ENCODE measurements around the gene CRYBG1. TPM values are rescaled to one million over a fixed set of nuclear protein-coding genes. Genes with fewer than 3 reads are reported as not detected.

Gene CRYBG1
- total and polyA plus RNA-seq, 8 donors: 2.3 to 9.2 (median 4.3) TPM

DNA sequence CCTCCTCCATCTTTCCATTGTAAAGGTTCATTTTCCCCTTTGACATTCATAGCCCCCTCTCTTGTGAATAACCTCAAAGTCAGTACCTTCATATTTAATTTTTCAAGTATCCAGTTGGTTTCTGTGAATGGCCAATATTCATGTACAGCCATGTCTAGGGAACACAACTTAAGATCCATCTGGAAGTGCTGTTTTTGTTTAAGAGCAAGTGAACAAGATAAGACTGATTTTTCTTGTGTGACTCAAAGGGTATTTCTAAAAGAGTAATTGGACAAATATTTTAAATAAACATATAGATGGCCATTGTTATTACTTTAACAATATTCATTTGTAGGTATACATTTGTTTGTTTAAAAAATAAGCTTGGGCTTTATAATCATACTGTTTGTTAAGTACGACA is 175.8 kb downstream of the CRYBG1 start:
- no peak for FAIRE-seq
- DNase-seq: no peak
- H3K4me1 ChIP-seq: no peaks in the 10 kb centered on the region
- no peak for ATAC-seq
- no peaks in the 10 kb centered on the region for H3K9me3 ChIP-seq
- 83 to 88% methylated on average over 1 of the region's 1 CpG for WGBS, 2 donors
- intact Hi-C loops (cut with DNase I): no loop called here
- no peak overlapping the region for H3K4me3 ChIP-seq
- no peaks in the 10 kb centered on the region for H3K36me3 ChIP-seq
- H3K27me3 ChIP-seq: no peaks in the 10 kb centered on the region
- TF ChIP-seq CTCF (IDR thresholded peaks at IDR 0.05): no peak
- H3K27ac ChIP-seq: no peak overlapping the region

GRCh38 chr6:106536851-106537250 is 176.3 kb downstream of the CRYBG1 start:
- FAIRE-seq: no peak
- H3K27ac ChIP-seq: no peak overlapping the region
- ATAC-seq: no peak
- no peaks in the 10 kb centered on the region for H3K4me1 ChIP-seq
- no peaks in the 10 kb centered on the region for H3K9me3 ChIP-seq
- intact Hi-C loops (cut with DNase I): no loop called here
- H3K4me3 ChIP-seq: no peak overlapping the region
- 70 to 87% methylated on average over 2 of the region's 2 CpGs for WGBS, 2 donors
- TF ChIP-seq CTCF (IDR thresholded peaks at IDR 0.05): no peak
- H3K27me3 ChIP-seq: no peaks in the 10 kb centered on the region
- H3K36me3 ChIP-seq: no peaks in the 10 kb centered on the region
- DNase-seq: no peak

DNA sequence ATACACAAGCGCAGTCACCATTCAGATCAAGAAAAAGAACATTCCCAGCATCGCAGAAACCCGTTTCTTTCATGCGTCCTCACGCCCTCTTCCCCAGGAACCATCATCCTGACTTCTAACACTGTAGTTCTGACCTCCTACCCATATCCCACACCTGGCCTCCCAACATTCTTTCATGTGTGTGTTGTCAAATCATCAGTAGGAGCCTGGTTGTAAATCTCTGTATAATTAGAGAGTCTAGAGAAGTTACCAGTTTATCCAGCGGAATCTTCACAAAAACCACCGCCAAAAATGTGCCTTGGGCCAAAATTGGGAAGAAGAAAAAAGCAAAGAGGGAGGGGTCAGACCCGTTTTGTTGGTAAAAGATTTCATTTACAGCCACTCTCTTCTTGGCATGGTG is 177.1 kb downstream of the CRYBG1 start:
- ATAC-seq: no peak
- no peak overlapping the region for H3K27ac ChIP-seq
- DNase-seq: no peak
- no peak overlapping the region for H3K4me3 ChIP-seq
- FAIRE-seq: no peak
- no peaks in the 10 kb centered on the region for H3K9me3 ChIP-seq
- 81 to 87% methylated on average over 8 of the region's 8 CpGs for WGBS, 2 donors
- intact Hi-C loops (cut with DNase I): no loop called here
- H3K36me3 ChIP-seq: no peaks in the 10 kb centered on the region
- H3K4me1 ChIP-seq: no peaks in the 10 kb centered on the region
- no peak for TF ChIP-seq CTCF (IDR thresholded peaks at IDR 0.05)
- no peaks in the 10 kb centered on the region for H3K27me3 ChIP-seq

DNA sequence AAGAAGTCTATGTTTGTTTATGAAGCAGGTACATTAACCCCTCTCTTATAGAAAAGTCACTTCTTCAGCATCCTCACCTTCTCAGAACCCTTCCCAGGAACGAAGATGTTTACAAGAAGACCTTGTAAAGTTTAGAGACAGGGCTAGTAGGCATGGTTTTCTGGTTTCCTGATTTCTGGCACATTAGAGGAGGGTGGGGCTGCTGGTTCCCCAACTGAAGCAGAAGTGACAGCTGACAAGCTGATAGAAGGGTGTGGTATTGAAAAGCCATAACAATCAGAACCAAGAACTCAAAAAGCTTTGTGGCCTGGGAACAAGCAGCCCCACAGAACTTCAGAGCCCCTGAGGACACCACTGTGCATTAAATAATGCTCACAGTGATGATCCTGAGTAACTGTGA is 177.6 kb downstream of the CRYBG1 start:
- H3K9me3 ChIP-seq: no peaks in the 10 kb centered on the region
- H3K4me1 ChIP-seq: no peaks in the 10 kb centered on the region
- FAIRE-seq: no peak
- H3K4me3 ChIP-seq: no peak overlapping the region
- no peak for DNase-seq
- no peaks in the 10 kb centered on the region for H3K36me3 ChIP-seq
- intact Hi-C loops (cut with DNase I): no loop called here
- TF ChIP-seq CTCF (IDR thresholded peaks at IDR 0.05): no peak
- no peak overlapping the region for H3K27ac ChIP-seq
- WGBS, 2 donors: 69 to 93% methylated on average over 1 of the region's 1 CpG
- ATAC-seq: peak in 1 of 4 donors; percentile 26
- H3K27me3 ChIP-seq: no peaks in the 10 kb centered on the region

DNA sequence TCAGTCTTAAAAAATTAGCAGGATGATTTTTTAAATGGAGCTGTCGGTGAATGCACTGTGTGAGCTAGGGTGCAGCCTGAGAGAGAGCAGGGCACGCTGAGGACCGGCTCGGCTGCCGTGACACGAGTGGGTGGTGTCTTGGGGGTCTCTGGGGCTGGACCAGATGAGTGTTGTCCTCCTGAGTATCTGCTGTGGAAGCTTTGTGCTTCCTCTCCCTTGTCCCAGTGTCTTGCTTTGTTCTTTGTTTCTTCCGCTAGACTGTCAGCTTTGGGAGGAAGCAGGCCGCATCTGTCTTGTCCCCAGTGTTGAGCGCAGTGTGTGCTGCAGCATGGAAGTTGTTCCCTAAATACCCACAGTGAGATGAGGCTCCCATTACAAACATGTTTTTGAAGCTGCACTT is 179.4 kb downstream of the CRYBG1 start:
- Histone ChIP-seq H3K9me3 (no peaks in the 10 kb centered on the region), H3K36me3 (no peaks in the 10 kb centered on the region), H3K27ac (no peak overlapping the region), H3K4me3 (no peak overlapping the region), H3K27me3 (no peaks in the 10 kb centered on the region), H3K4me1 (no peaks in the 10 kb centered on the region)
- intact Hi-C loops (cut with DNase I): no loop called here
- ATAC-seq: peak in 2 of 4 donors; percentile 30 to 45
- 85 to 91% methylated on average over 9 of the region's 9 CpGs for WGBS, 2 donors
- no peak for FAIRE-seq
- TF ChIP-seq CTCF (IDR thresholded peaks at IDR 0.05): no peak
- DNase-seq: no peak

Data from pancreas (tissue), 10 donors.